GM12878 (cell line): ENCODE measurements around the gene RPS6KA4. TPM values are rescaled to one million over a fixed set of nuclear protein-coding genes. Genes with fewer than 3 reads are reported as not detected.

Experiments
- ATAC-seq: fragments of 200-7000 bp; cut with Tn5 transposase; 3 replicates; pipeline ENCODE4 v1.9.1; 2020; ENCODE audit warnings: mild to moderate bottlenecking, moderate library complexity
- BruUV-seq: library from RNA; stranded (reverse); fragments of 400-500 nt; replicated peaks from 2 replicates; lab custom pipeline; 2021; lab: Mats Ljungman, UMichigan
- CTCF ChIA-PET: fragments of 300-600 bp; sonication (Branson Sonifier 250); formaldehyde crosslinking; extraction: SDS; loops from one replicate; lab custom pipeline; 2021; ENCODE audit warnings: inconsistent platforms; lab: Yijun Ruan, JAX
- POLR2A ChIA-PET: fragments of 350-600 bp; formaldehyde crosslinking; extraction: SDS; loops from one replicate; lab custom pipeline; 2021; ENCODE audit warnings: inconsistent platforms; lab: Charles Lee
- RAD21 ChIA-PET: fragments of 300-600 bp; sonication (Branson Sonifier 250); formaldehyde crosslinking; loops from one replicate; lab custom pipeline; 2023; ENCODE audit warnings: antibody characterized with exemption; ENCODE audit not compliant: unreplicated experiment; lab: Charles Lee
- SMC1A ChIA-PET: fragments of 300-600 bp; sonication (Branson Sonifier 250); formaldehyde crosslinking; loops from one replicate; lab custom pipeline; 2023; ENCODE audit not compliant: unreplicated experiment, uncharacterized antibody; lab: Charles Lee
- DNase-seq: peaks from one replicate; pipeline ENCODE4 v3.0.0-alpha.2; 2011; ENCODE audit warnings: low read depth, low spot score
- FAIRE-seq: peaks from 3 replicates; lab custom pipeline; 2011; peaks lifted over from hg19 to GRCh38; lab: Jason Lieb, UNC
- H2AFZ ChIP-seq: 2 replicates; pipeline ENCODE4 v1.6.0; 2011; ENCODE audit warnings: low read depth, low read length, control low read depth; ENCODE audit not compliant: control insufficient read depth
- H3K27ac ChIP-seq: 2 replicates; pipeline ENCODE4 v1.5.1; 2011; ENCODE audit warnings: control low read depth; ENCODE audit not compliant: control insufficient read depth, insufficient read depth
- H3K27me3 ChIP-seq, 2 experiments: replicated peaks in 1 of 2; 2 replicates each; pipeline versions ENCODE4 v1.6.0 to v1.6.1; 2011; ENCODE audit warnings: low read length in 1 of 2; ENCODE audit not compliant: control insufficient read depth in 2 of 2, insufficient read depth in 2 of 2
- H3K36me3 ChIP-seq, 2 experiments: 2 replicates each; pipeline ENCODE4 v1.5.1; 2011; ENCODE audit warnings: low read length in 1 of 2; ENCODE audit not compliant: control insufficient read depth in 2 of 2, insufficient read depth in 2 of 2
- H3K4me1 ChIP-seq: 2 replicates; pipeline ENCODE4 v1.6.1; 2011; ENCODE audit warnings: mild to moderate bottlenecking, low read length, moderate library complexity, mixed read lengths; ENCODE audit not compliant: control insufficient read depth, insufficient read depth
- H3K4me2 ChIP-seq: 2 replicates; pipeline ENCODE4 v1.6.0; 2011; ENCODE audit warnings: control low read depth; ENCODE audit not compliant: control insufficient read depth, insufficient read depth
- H3K4me3 ChIP-seq: fragments of 200-600 bp; sonication (generic); 2 replicates; pipeline ENCODE4 v1.5.1; 2016
- H3K79me2 ChIP-seq: 2 replicates; pipeline ENCODE4 v1.6.0; 2011; ENCODE audit warnings: low read length; ENCODE audit not compliant: control insufficient read depth, insufficient read depth
- H3K9ac ChIP-seq: 2 replicates; pipeline ENCODE4 v1.8.0; 2011; ENCODE audit warnings: low read length, control low read depth, mixed read lengths; ENCODE audit not compliant: control insufficient read depth, insufficient read depth
- H3K9me3 ChIP-seq: replicated peaks from 3 replicates; pipeline ENCODE4 v1.5.1; 2011; ENCODE audit warnings: mild to moderate bottlenecking, low read length; ENCODE audit not compliant: control insufficient read depth, insufficient read depth
- H4K20me1 ChIP-seq: 2 replicates; pipeline ENCODE4 v1.6.0; 2011; ENCODE audit not compliant: control insufficient read depth, insufficient read depth
- MXI1 ChIP-seq: fragments of 150-350 bp; IDR thresholded peaks from 2 replicates; pipeline ENCODE4 v1.6.1; 2011; ENCODE audit warnings: low read depth, mild to moderate bottlenecking, inconsistent platforms, low read length, improper control_type of control experiment
- SREBF2 ChIP-seq: IDR thresholded peaks from 2 replicates; pipeline ENCODE4 v1.6.1; 2012; ENCODE audit warnings: mild to moderate bottlenecking, low read length
- ZBTB4 ChIP-seq: fragments of 450-650 bp; formaldehyde crosslinking; IDR thresholded peaks from 2 replicates; pipeline ENCODE4 v1.4.0; 2022; ENCODE audit warnings: mild to moderate bottlenecking, moderate library complexity
- WGBS: methylation state at CpG from one replicate; pipeline ENCODE4 v1.1.6; 2016; ENCODE audit warnings: low lambda C conversion rate; ENCODE audit not compliant: insufficient replicate concordance, insufficient coverage; ENCODE audit errors: missing lambda C conversion rate; 5-methylcytosine and 5-hydroxymethylcytosine counted together
- in situ Hi-C: fragments of 300-500 bp; cut with MboI; formaldehyde crosslinking; loops from 9 replicates; pipeline ENCODE4 v1.14.3; 2018; ENCODE audit warnings: mixed read lengths
- intact Hi-C: fragments of 100-400 bp; cut with micrococcal nuclease; formaldehyde crosslinking; loops from one replicate; pipeline ENCODE4 v1.14.2; 2022; ENCODE audit not compliant: unreplicated experiment
- polyA plus RNA-seq, 11 experiments: library from polyadenylated mRNA; depleted of rRNA in 4 of 11; unstranded in 6 of 11; stranded (reverse) in 5 of 11; fragments of >200 nt; fragmentation: Nextera tagmentation in 4 of 11; fragmentation: Illumina TruSeq in 1 of 11; extraction: Ambion mirVana in 4 of 11; extraction: Trizol in 1 of 11; gene quantifications; 1 replicate in 1 of 11; 2 replicates in 10 of 11; pipeline versions ENCODE4 v1.2.1 to v1.2.3, GENCODE V29; 2011 to 2016; ENCODE audit warnings: inconsistent platforms in 2 of 11, missing spikeins in 2 of 11, low read depth in 1 of 11
- total RNA-seq, 4 experiments: library from RNA; depleted of rRNA in 3 of 4; stranded (reverse); fragments of >200 nt in 3 of 4; fragmentation: Illumina TruSeq in 1 of 4; extraction: Trizol in 1 of 4; gene quantifications; 2 replicates each; pipeline versions ENCODE4 v1.2.1 to v1.2.3, GENCODE V29; 2013 to 2021

Gene RPS6KA4
- total and polyA plus RNA-seq, 10 of the 15 experiments (the other 5 are each of a cell fraction or from before 2014, with no cell fraction given): 0.34 to 32.6 (median 11.3) TPM

GRCh38 chr11:64349404-64349803, 9.6 kb upstream of the RPS6KA4 start:
- BruUV-seq: no TSS peak
- in situ Hi-C loops: no loop called here
- FAIRE-seq (no peak), ATAC-seq (no peak), DNase-seq (no peak)
- Histone ChIP-seq H3K9ac (no peak overlapping the region), H3K27ac (no peak overlapping the region), H2AFZ (no peak overlapping the region), H3K27me3 (no peaks in the 10 kb centered on the region), H3K4me2 (no peak overlapping the region), H3K4me3 (no peak overlapping the region), H3K4me1 (no peaks in the 10 kb centered on the region), H3K36me3 (peaks cover 0 to 9% of the 10 kb centered on the region in 2 experiments; a peak in 3 of 4 replicates), H3K9me3 (no peaks in the 10 kb centered on the region)
- ChIA-PET SMC1A (interaction anchor here (1.1 kb wide), 1 partner anchor 8 kb away, joined by 3 read pairs; no protein-coding TSS in a partner anchor), POLR2A (no interaction called here), CTCF (interaction anchor here (0.6 to 1.8 kb wide), 4 partner anchors 14 to 48 kb away, joined by 3 to 9 read pairs (median 4); partner anchors contain the start of genes PRDX5 and TRMT112)
- WGBS: 98% methylated on average over 7 of the region's 11 CpGs
- intact Hi-C loops: no loop called here
- no peak for TF ChIP-seq ZBTB4 (CRISPR knock-in tag)
- no peak for TF ChIP-seq MXI1
- no peak for TF ChIP-seq SREBF2
- TF ChIP-seq, all 136 proteins: peak for 0
- no peaks in the 10 kb centered on the region for H3K79me2 ChIP-seq
- RAD21 ChIA-PET: no interaction called here
- H4K20me1 ChIP-seq: no peaks in the 10 kb centered on the region
